Colonic mucosa (tissue), 4 donors: ENCODE measurements around the gene GSTO1. TPM values are rescaled to one million over a fixed set of nuclear protein-coding genes. Genes with fewer than 3 reads are reported as not detected.

ENCODE experiments used
- DNase-seq: peaks from one replicate; pipeline ENCODE4 v3.0.0-alpha.2; 2020
- H3K27ac ChIP-seq: fragments of 200-600 bp; one replicate; pipeline ENCODE4 v1.8.0; 2021
- H3K27me3 ChIP-seq: fragments of 200-600 bp; one replicate; pipeline ENCODE4 v1.8.0; 2021
- H3K36me3 ChIP-seq: fragments of 200-600 bp; one replicate; pipeline ENCODE4 v1.8.0; 2021
- H3K4me1 ChIP-seq: fragments of 200-600 bp; one replicate; pipeline ENCODE4 v1.8.0; 2021; ENCODE audit warnings: mild to moderate bottlenecking
- H3K4me3 ChIP-seq: fragments of 200-600 bp; one replicate; pipeline ENCODE4 v1.8.0; 2021
- H3K9ac ChIP-seq, 2 donors: one replicate each; pipeline ENCODE4 v1.7.0; 2013; ENCODE audit warnings: control low read depth in 2 of 2, low read depth in 2 of 2, low read length in 2 of 2
- H3K9me3 ChIP-seq: fragments of 200-600 bp; one replicate; pipeline ENCODE4 v1.8.0; 2021
- CTCF ChIP-seq: fragments of 200-600 bp; IDR thresholded peaks from one replicate; pipeline ENCODE4 v1.8.0; 2022; ENCODE audit warnings: antibody characterized with exemption, mild to moderate bottlenecking
- intact Hi-C: fragments of 100-400 bp; cut with DNase I; formaldehyde crosslinking; loops from one replicate; pipeline ENCODE4 v1.14.1; 2022
- total RNA-seq, 2 donors: library from RNA; stranded (reverse); fragmentation: NEBNext Ultra II Directional in 1 of 2; extraction: Animal tissue kit (Norgen Biotek cat#: 25700) in 1 of 2; gene quantifications; one replicate each; pipeline ENCODE4 v1.2.1, GENCODE V29; 2021
- donor health status: healthy.
- donor health status: DM: no; HTN: no; CAD: no.
- donor health status: DM: no; HTN: no; CAD: no.

GSTO1 gene
- 10 to 100 TPM; 89.9 to 98.0 TPM for total RNA-seq

- no peak for TF ChIP-seq CTCF
- Histone ChIP-seq H3K9me3 (no peaks in the 10 kb centered on the region), H3K4me1 (peaks cover 6% of the 10 kb centered on the region), H3K36me3 (peaks cover 7% of the 10 kb centered on the region), H3K27me3 (no peaks in the 10 kb centered on the region), H3K4me3 (peak within 1 kb of the TSS; percentile 97), H3K27ac (peak within 1 kb of the TSS; percentile 98), H3K9ac (peak within 1 kb of the TSS; percentile 95 to 96)
- peak; percentile 86 for DNase-seq
- intact Hi-C loops, result no loop called here
Observed at GRCh38 chr10:104254493-104255310, at the start of gene GSTO1. Gene GSTO1 (plus strand): TSS chr10:104254892. CDS start chr10:104254929, 37 bp downstream.

GRCh38 chr10:104208730-104209129 is 46.0 kb upstream of the GSTO1 start:
- Histone ChIP-seq H3K27me3 (no peaks in the 10 kb centered on the region), H3K27ac (no peak overlapping the region), H3K9ac (no peak overlapping the region), H3K9me3 (no peaks in the 10 kb centered on the region), H3K4me1 (no peaks in the 10 kb centered on the region), H3K36me3 (no peaks in the 10 kb centered on the region), H3K4me3 (no peak overlapping the region)
- TF ChIP-seq CTCF, result no peak
- intact Hi-C loops, result loop anchor here (10.0 kb wide), 1 partner anchor 324 kb away; no protein-coding TSS in a partner anchor
- DNase-seq, result no peak

GRCh38 chr10:104209575-104210198 is 45.0 kb upstream of the GSTO1 start:
- H3K27ac ChIP-seq, result no peak overlapping the region
- no peak overlapping the region for H3K9ac ChIP-seq
- peak; percentile 34 for DNase-seq
- H3K36me3 ChIP-seq, result no peaks in the 10 kb centered on the region
- no peaks in the 10 kb centered on the region for H3K27me3 ChIP-seq
- H3K4me3 ChIP-seq, result no peak overlapping the region
- TF ChIP-seq CTCF, result peak; percentile 37
- intact Hi-C loops, result loop anchor here (10.0 kb wide), 1 partner anchor 325 kb away; no protein-coding TSS in a partner anchor
- H3K9me3 ChIP-seq, result no peaks in the 10 kb centered on the region
- H3K4me1 ChIP-seq, result no peaks in the 10 kb centered on the region

GRCh38 chr10:104216631-104217030 is 38.1 kb upstream of the GSTO1 start:
- TF ChIP-seq CTCF, result no peak
- intact Hi-C loops, result loop anchor here (5.0 kb wide), 1 partner anchor 169 kb away; no protein-coding TSS in a partner anchor
- H3K9me3 ChIP-seq, result no peaks in the 10 kb centered on the region

GRCh38 chr10:104218751-104219150 is 35.9 kb upstream of the GSTO1 start:
- no peak overlapping the region for H3K27ac ChIP-seq
- no peaks in the 10 kb centered on the region for H3K9me3 ChIP-seq
- no peaks in the 10 kb centered on the region for H3K27me3 ChIP-seq
- no peak overlapping the region for H3K4me3 ChIP-seq
- H3K36me3 ChIP-seq, result no peaks in the 10 kb centered on the region
- no peak for TF ChIP-seq CTCF
- DNase-seq, result no peak
- H3K4me1 ChIP-seq, result no peaks in the 10 kb centered on the region
- H3K9ac ChIP-seq, result no peak overlapping the region
- intact Hi-C loops, result loop anchor here (5.0 kb wide), 1 partner anchor 171 kb away; no protein-coding TSS in a partner anchor

More at GRCh38 chr10:104216631-104217030, 38.1 kb upstream of the GSTO1 start:
- Histone ChIP-seq H3K4me1 (no peaks in the 10 kb centered on the region), H3K36me3 (no peaks in the 10 kb centered on the region), H3K27ac (no peak overlapping the region), H3K27me3 (no peaks in the 10 kb centered on the region), H3K9ac (no peak overlapping the region), H3K4me3 (no peak overlapping the region)
- no peak for DNase-seq
